ENCODE results near the gene HIBCH.
"Not testable (repeated sequence)": the region's sequence is repeated elsewhere in the genome, so short reads cannot be mapped to it uniquely, and the experiment has no call there.

Gene HIBCH

GRCh38 chr2:190184460-190184859 is 135.2 kb downstream of the HIBCH start:
- no peak for DNase-seq

GRCh38 chr2:190183539-190183938 is 136.1 kb downstream of the HIBCH start:
- DNase-seq, result no peak

- no peak for DNase-seq
Observed at GRCh38 chr2:190182071-190182524, 137.5 kb downstream of the HIBCH start.

- no peak for DNase-seq
Observed at GRCh38 chr2:190181123-190181669, 138.4 kb downstream of the HIBCH start.

- DNase-seq, result peak; percentile 18 to 30
Observed at GRCh38 chr2:190180313-190181122, 139.1 kb downstream of the HIBCH start.

GRCh38 chr2:190179754-190180312 is 139.8 kb downstream of the HIBCH start:
- DNase-seq, result no peak

- no peak for DNase-seq
Observed at GRCh38 chr2:190178066-190178722, 141.4 kb downstream of the HIBCH start.

GRCh38 chr2:190177249-190178040 is 142.2 kb downstream of the HIBCH start:
- DNase-seq, result no peak

GRCh38 chr2:190173392-190173791 is 146.2 kb downstream of the HIBCH start:
- DNase-seq, result no peak

- no peak for DNase-seq
Observed at GRCh38 chr2:190170673-190171072, 149.0 kb downstream of the HIBCH start.

GRCh38 chr2:190169221-190170072 is 150.2 kb downstream of the HIBCH start:
- no peak for DNase-seq

GRCh38 chr2:190167702-190168101 is 151.9 kb downstream of the HIBCH start:
- DNase-seq, result no peak

GRCh38 chr2:190165491-190165890 is 154.1 kb downstream of the HIBCH start:
- no peak for DNase-seq

GRCh38 chr2:190162851-190163250 is 156.8 kb downstream of the HIBCH start:
- no peak for DNase-seq

- DNase-seq, result no peak
Observed at GRCh38 chr2:190159453-190159852, 160.2 kb downstream of the HIBCH start.

GRCh38 chr2:190158798-190159434 is 160.7 kb downstream of the HIBCH start:
- DNase-seq, result no peak

GRCh38 chr2:190157613-190158528 is 161.8 kb downstream of the HIBCH start:
- not testable (repeated sequence) for DNase-seq

GRCh38 chr2:190156530-190157212 is 163.0 kb downstream of the HIBCH start:
- DNase-seq, result no peak
